Trophoblast cell (in vitro differentiated cells and primary cell): ENCODE data around the gene HPSE2.
A peak's percentile ranks its signal among the peaks of the same experiment; 100 is the strongest.

Experiments used
- DNase-seq, 2 donors: peaks; one replicate each; pipeline ENCODE4 v3.0.0-alpha.2; 2016
- H2AFZ ChIP-seq: 2 replicates; pipeline ENCODE4 v1.6.1; 2013; ENCODE audit warnings: low read length, moderate library complexity, mild to moderate bottlenecking; ENCODE audit not compliant: insufficient read depth, poor library complexity
- H2AK5ac ChIP-seq: 2 replicates; pipeline ENCODE4 v1.6.1; 2013; ENCODE audit warnings: mild to moderate bottlenecking, low read length
- H2BK120ac ChIP-seq: 2 replicates; pipeline ENCODE4 v1.6.1; 2013; ENCODE audit warnings: low read length, mild to moderate bottlenecking, moderate library complexity; ENCODE audit not compliant: insufficient read depth, poor library complexity
- H2BK12ac ChIP-seq: 2 replicates; pipeline ENCODE4 v1.6.1; 2013; ENCODE audit warnings: mild to moderate bottlenecking, low read length, moderate library complexity
- H2BK5ac ChIP-seq: 2 replicates; pipeline ENCODE4 v1.6.1; 2013; ENCODE audit warnings: low read length, low read depth, moderate library complexity, mild to moderate bottlenecking; ENCODE audit not compliant: poor library complexity
- H3K14ac ChIP-seq: 2 replicates; pipeline ENCODE4 v1.6.1; 2013; ENCODE audit warnings: mild to moderate bottlenecking, low read length
- H3K18ac ChIP-seq: 2 replicates; pipeline ENCODE4 v1.6.1; 2013; ENCODE audit warnings: mild to moderate bottlenecking, low read length
- H3K23ac ChIP-seq: 2 replicates; pipeline ENCODE4 v1.6.1; 2013; ENCODE audit warnings: low read length
- H3K27ac ChIP-seq: 2 replicates; pipeline ENCODE4 v1.5.1; 2013; ENCODE audit warnings: low read depth, mild to moderate bottlenecking, inconsistent platforms, low read length, moderate library complexity
- H3K27me3 ChIP-seq: 2 replicates; pipeline ENCODE4 v1.6.1; 2013; ENCODE audit warnings: inconsistent platforms, mild to moderate bottlenecking, low read length, moderate library complexity; ENCODE audit not compliant: insufficient read depth
- H3K36me3 ChIP-seq, 2 experiments: 1 replicate in 1 of 2; 2 replicates in 1 of 2; pipeline ENCODE4 v1.6.1; 2013; ENCODE audit warnings: low read length in 2 of 2, mild to moderate bottlenecking in 2 of 2, moderate library complexity in 1 of 2; ENCODE audit not compliant: insufficient read depth in 2 of 2, control insufficient read depth in 1 of 2
- H3K4ac ChIP-seq: 2 replicates; pipeline ENCODE4 v1.6.1; 2013; ENCODE audit warnings: low read depth, mild to moderate bottlenecking, low read length, moderate library complexity
- H3K4me1 ChIP-seq, 2 experiments: 1 replicate in 1 of 2; 2 replicates in 1 of 2; pipeline ENCODE4 v1.6.1; 2013; ENCODE audit warnings: low read length in 2 of 2, mild to moderate bottlenecking in 2 of 2, moderate library complexity in 1 of 2; ENCODE audit not compliant: insufficient read depth in 2 of 2, control insufficient read depth in 1 of 2
- H3K4me2 ChIP-seq: 2 replicates; pipeline ENCODE4 v1.6.1; 2013; ENCODE audit warnings: inconsistent platforms, mild to moderate bottlenecking, low read length, moderate library complexity
- H3K4me3 ChIP-seq: 2 replicates; pipeline ENCODE4 v1.5.1; 2013; ENCODE audit warnings: mild to moderate bottlenecking, low read depth, low read length, inconsistent platforms
- H3K79me1 ChIP-seq: one replicate; pipeline ENCODE4 v1.6.1; 2013; ENCODE audit warnings: low read length
- H3K79me2 ChIP-seq: 2 replicates; pipeline ENCODE4 v1.6.1; 2013; ENCODE audit warnings: low read length, mild to moderate bottlenecking; ENCODE audit not compliant: control insufficient read depth, insufficient read depth, poor library complexity
- H3K9ac ChIP-seq: 2 replicates; pipeline ENCODE4 v1.6.1; 2013; ENCODE audit warnings: mild to moderate bottlenecking, low read length
- H3K9me3 ChIP-seq: 2 replicates; pipeline ENCODE4 v1.6.1; 2013; ENCODE audit warnings: low read depth, mild to moderate bottlenecking, control low read depth, inconsistent platforms, low read length; ENCODE audit not compliant: insufficient read depth
- H4K12ac ChIP-seq: 2 replicates; pipeline ENCODE4 v1.6.1; 2013; ENCODE audit warnings: low read depth, mild to moderate bottlenecking, low read length, moderate library complexity
- H4K8ac ChIP-seq: 2 replicates; pipeline ENCODE4 v1.6.1; 2013; ENCODE audit warnings: low read depth, mild to moderate bottlenecking, low read length, moderate library complexity
- H4K91ac ChIP-seq: one replicate; pipeline ENCODE4 v1.6.1; 2013; ENCODE audit warnings: low read depth, mild to moderate bottlenecking, low read length, moderate library complexity
- WGBS: extraction: QIAGEN DNeasy Blood & Tissue Kit; methylation state at CpG from one replicate; pipeline ENCODE4 v1.1.7; 2013; ENCODE audit warnings: missing lambda C conversion rate; ENCODE audit not compliant: insufficient read length, insufficient coverage; ENCODE audit errors: extremely low coverage; 5-methylcytosine and 5-hydroxymethylcytosine counted together

Gene HPSE2

DNA sequence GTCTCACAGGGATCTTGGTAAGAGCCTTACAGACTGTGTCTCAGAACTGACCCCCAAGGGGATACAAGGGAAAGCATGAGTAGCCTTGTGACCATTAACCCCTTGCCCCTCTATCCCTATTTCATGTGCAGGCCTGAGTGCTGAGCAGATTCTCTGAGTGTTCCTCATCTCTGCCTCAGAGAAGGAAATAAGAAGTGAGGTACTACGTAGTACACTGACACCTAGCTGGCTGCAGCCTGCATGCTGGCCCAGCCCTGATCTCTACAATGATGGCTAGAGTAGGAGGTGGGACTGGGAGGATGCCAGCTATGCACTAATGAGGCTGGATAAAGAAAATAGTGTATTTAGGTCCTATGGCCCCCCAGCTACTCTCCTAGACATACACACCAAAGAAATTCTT is 614.0 kb downstream of the HPSE2 start:
- Histone ChIP-seq H3K4me3 (no peak overlapping the region), H4K12ac (no peak overlapping the region), H3K79me2 (no peaks in the 10 kb centered on the region), H3K9me3 (no peaks in the 10 kb centered on the region), H2AK5ac (no peak overlapping the region), H2BK5ac (no peak overlapping the region), H2AFZ (no peak overlapping the region), H3K23ac (peak overlapping the region; percentile 70), H3K18ac (no peak overlapping the region), H3K4ac (no peak overlapping the region), H4K8ac (no peak overlapping the region), H3K4me2 (no peak overlapping the region), H3K27me3 (no peaks in the 10 kb centered on the region), H2BK12ac (no peak overlapping the region), H3K27ac (no peak overlapping the region), H4K91ac (no peak overlapping the region), H3K4me1 (no peaks in the 10 kb centered on the region), H3K36me3 (no peaks in the 10 kb centered on the region), H3K79me1 (no peaks in the 10 kb centered on the region), H3K9ac (no peak overlapping the region), H3K14ac (no peak overlapping the region), H2BK120ac (no peak overlapping the region)
- WGBS = no CpG with 5 or more reads among the region's 1 CpG
- no peak for DNase-seq

DNA sequence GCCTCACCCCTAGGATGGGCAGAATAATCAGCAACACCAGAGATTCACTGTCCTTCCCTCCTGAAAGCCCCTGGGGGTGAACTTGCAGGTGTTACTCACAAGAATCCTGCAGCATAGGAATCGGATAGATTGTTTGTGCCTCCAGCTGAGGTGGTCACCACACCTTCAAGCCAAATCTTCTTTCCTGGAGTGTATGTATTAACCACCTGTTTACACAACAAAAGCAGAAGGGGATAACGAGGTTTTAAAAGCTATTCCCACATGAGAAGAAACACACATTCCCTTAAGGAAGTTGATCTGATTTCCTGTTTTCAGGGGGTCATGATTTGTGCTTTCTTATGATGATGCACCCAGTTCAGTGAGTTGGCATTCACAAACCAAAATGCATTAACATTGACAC is 615.1 kb downstream of the HPSE2 start:
- H3K79me2 ChIP-seq = no peaks in the 10 kb centered on the region
- no peak overlapping the region for H3K4me2 ChIP-seq
- H3K4me3 ChIP-seq = no peak overlapping the region
- H4K91ac ChIP-seq = no peak overlapping the region
- WGBS = no CpG with 5 or more reads among the region's 2 CpGs
- H4K12ac ChIP-seq = no peak overlapping the region
- H3K4ac ChIP-seq = no peak overlapping the region
- H3K18ac ChIP-seq = no peak overlapping the region
- DNase-seq = no peak
- no peak overlapping the region for H3K9ac ChIP-seq
- no peaks in the 10 kb centered on the region for H3K79me1 ChIP-seq
- no peak overlapping the region for H2BK5ac ChIP-seq
- no peak overlapping the region for H4K8ac ChIP-seq
- H3K36me3 ChIP-seq = no peaks in the 10 kb centered on the region
- no peak overlapping the region for H3K14ac ChIP-seq
- no peak overlapping the region for H2BK120ac ChIP-seq
- H2AK5ac ChIP-seq = no peak overlapping the region
- no peaks in the 10 kb centered on the region for H3K27me3 ChIP-seq
- no peak overlapping the region for H2BK12ac ChIP-seq
- no peak overlapping the region for H2AFZ ChIP-seq
- H3K4me1 ChIP-seq = no peaks in the 10 kb centered on the region
- no peaks in the 10 kb centered on the region for H3K9me3 ChIP-seq
- no peak overlapping the region for H3K27ac ChIP-seq
- no peak overlapping the region for H3K23ac ChIP-seq

DNA sequence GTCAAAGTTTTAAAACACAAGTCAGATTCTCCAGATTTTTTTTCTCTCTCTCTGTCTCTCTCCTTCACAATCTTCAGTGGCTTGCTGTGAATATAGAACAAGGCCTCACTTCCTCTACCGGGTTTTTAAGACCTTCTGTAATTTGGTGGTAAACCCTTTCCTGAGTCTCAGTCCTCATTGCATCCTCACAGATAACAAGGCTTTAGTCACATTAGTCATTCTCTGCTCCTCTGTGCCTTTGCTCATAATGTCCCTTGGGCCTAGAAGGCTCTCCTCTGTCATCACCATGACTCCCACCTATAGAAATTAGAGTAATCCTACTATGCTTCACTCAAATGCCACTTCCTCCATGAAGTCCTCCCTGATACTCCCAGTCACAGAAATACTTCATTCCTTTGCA is 616.2 kb downstream of the HPSE2 start:
- no peak overlapping the region for H4K91ac ChIP-seq
- H3K79me2 ChIP-seq = no peaks in the 10 kb centered on the region
- DNase-seq = no peak
- no peaks in the 10 kb centered on the region for H3K79me1 ChIP-seq
- H3K4me1 ChIP-seq = no peaks in the 10 kb centered on the region
- H2BK5ac ChIP-seq = no peak overlapping the region
- no peak overlapping the region for H4K12ac ChIP-seq
- no peak overlapping the region for H2BK12ac ChIP-seq
- no peak overlapping the region for H3K23ac ChIP-seq
- H3K27me3 ChIP-seq = no peaks in the 10 kb centered on the region
- no peak overlapping the region for H3K14ac ChIP-seq
- no peak overlapping the region for H3K4me2 ChIP-seq
- no peak overlapping the region for H2AK5ac ChIP-seq
- no peak overlapping the region for H3K27ac ChIP-seq
- no peak overlapping the region for H3K4ac ChIP-seq
- H3K9ac ChIP-seq = no peak overlapping the region
- no peak overlapping the region for H3K18ac ChIP-seq
- no peak overlapping the region for H3K4me3 ChIP-seq
- H2BK120ac ChIP-seq = no peak overlapping the region
- WGBS = no CpG with 5 or more reads among the region's 1 CpG
- no peaks in the 10 kb centered on the region for H3K9me3 ChIP-seq
- H2AFZ ChIP-seq = no peak overlapping the region
- H4K8ac ChIP-seq = no peak overlapping the region
- H3K36me3 ChIP-seq = no peaks in the 10 kb centered on the region

DNA sequence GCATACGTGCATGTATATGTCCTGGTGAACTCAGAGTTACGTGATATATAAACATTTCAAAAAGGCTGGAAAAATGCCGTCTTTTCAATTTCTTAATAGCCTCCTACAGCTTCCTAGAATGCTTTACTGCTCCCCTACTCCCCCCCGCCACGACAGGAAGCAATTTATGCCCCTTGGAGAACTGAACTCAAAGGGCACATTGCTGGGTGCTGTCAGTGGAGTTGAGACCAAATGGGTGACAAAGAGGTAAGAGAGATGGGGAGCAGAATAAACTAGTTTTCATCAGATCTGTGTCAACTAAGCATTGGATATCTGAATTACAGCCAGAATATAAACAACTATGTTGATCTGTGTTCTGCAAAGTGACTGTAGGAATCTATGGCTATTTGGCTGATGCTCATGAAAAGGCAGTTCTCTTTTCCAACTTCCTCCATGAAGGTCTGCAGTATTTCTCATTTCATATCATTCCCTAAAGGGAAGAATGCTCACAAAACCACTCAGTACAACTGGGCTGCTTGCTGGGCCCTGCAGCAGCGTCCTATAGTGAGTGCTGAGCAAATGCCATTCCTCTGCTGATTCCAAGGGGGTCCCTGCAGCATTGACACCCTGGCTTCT is 617.6 kb downstream of the HPSE2 start:
- Histone ChIP-seq H2BK12ac (no peak overlapping the region), H4K91ac (no peak overlapping the region), H3K23ac (no peak overlapping the region), H4K8ac (no peak overlapping the region), H3K14ac (no peak overlapping the region), H3K27ac (no peak overlapping the region), H3K9ac (no peak overlapping the region), H3K9me3 (no peaks in the 10 kb centered on the region), H2BK5ac (no peak overlapping the region), H3K36me3 (no peaks in the 10 kb centered on the region), H3K4ac (no peak overlapping the region), H2AK5ac (no peak overlapping the region), H3K4me3 (no peak overlapping the region), H3K18ac (no peak overlapping the region), H3K4me2 (no peak overlapping the region), H4K12ac (no peak overlapping the region), H3K4me1 (peaks cover 0 to 4% of the 10 kb centered on the region in 2 experiments), H2AFZ (no peak overlapping the region), H3K79me2 (no peaks in the 10 kb centered on the region), H2BK120ac (no peak overlapping the region), H3K27me3 (no peaks in the 10 kb centered on the region), H3K79me1 (no peaks in the 10 kb centered on the region)
- no CpG with 5 or more reads among the region's 6 CpGs for WGBS
- DNase-seq = no peak
